Heart right ventricle (tissue), 16 donors: Measurements from ENCODE around the gene KRT86. TPM values are rescaled to one million over a fixed set of nuclear protein-coding genes. Genes with fewer than 3 reads are reported as not detected.

Experiments used
- ATAC-seq, 8 donors: fragments of 200-7000 bp; cut with Tn5 transposase; one replicate each; pipeline ENCODE4 v1.9.1; 2020; ENCODE audit warnings: mild to moderate bottlenecking in 8 of 8, moderate library complexity in 8 of 8, moderate number of reproducible peaks in 1 of 8
- DNase-seq, 2 donors: peaks; one replicate each; pipeline ENCODE4 v3.0.0-alpha.2; 2020
- H3K27ac ChIP-seq, 10 donors: fragments of 200-600 bp; sonication (generic) in 2 of 10; one replicate each; pipeline versions ENCODE4 v1.5.0 to v1.8.0; 2020 to 2022; ENCODE audit warnings: mild to moderate bottlenecking in 3 of 10
- H3K27me3 ChIP-seq, 7 donors: fragments of 200-600 bp; one replicate each; pipeline ENCODE4 v1.8.0; 2021 to 2022; ENCODE audit warnings: mild to moderate bottlenecking in 2 of 7
- H3K36me3 ChIP-seq, 9 donors: fragments of 200-600 bp; sonication (generic) in 1 of 9; one replicate each; pipeline versions ENCODE4 v1.5.0 to v1.8.0; 2020 to 2022; ENCODE audit warnings: mild to moderate bottlenecking in 2 of 9
- H3K4me1 ChIP-seq, 9 donors: fragments of 200-600 bp; sonication (generic) in 1 of 9; one replicate each; pipeline versions ENCODE4 v1.5.0 to v1.8.0; 2020 to 2022; ENCODE audit warnings: mild to moderate bottlenecking in 4 of 9
- H3K4me3 ChIP-seq, 10 donors: fragments of 200-600 bp; sonication (generic) in 2 of 10; one replicate each; pipeline versions ENCODE4 v1.5.0 to v1.8.0; 2020 to 2022; ENCODE audit warnings: mild to moderate bottlenecking in 7 of 10, moderate library complexity in 2 of 10
- H3K9me3 ChIP-seq, 11 donors: fragments of 200-600 bp in 10 of 11; sonication (generic) in 2 of 11; one replicate each; pipeline versions ENCODE4 v1.5.0 to v1.8.0; 2013 to 2022; ENCODE audit warnings: mild to moderate bottlenecking in 2 of 11, control low read depth in 1 of 11, moderate library complexity in 1 of 11
- WGBS, 2 donors: extraction: QIAGEN DNeasy Blood & Tissue Kit; methylation state at CpG; one replicate each; pipeline ENCODE4 v1.1.7; 2013; ENCODE audit warnings: inconsistent platforms in 1 of 2; 5-methylcytosine and 5-hydroxymethylcytosine counted together
- intact Hi-C, 10 donors: fragments of 100-400 bp; cut with DNase I; formaldehyde crosslinking; loops; one replicate each; pipeline versions ENCODE4 v1.11.1 to v1.14.2; 2022
- polyA plus RNA-seq, 2 donors: library from polyadenylated mRNA; stranded (reverse); fragments of 200-250 nt; gene quantifications; one replicate each; pipeline ENCODE4 v1.2.3, GENCODE V29; 2013
- total RNA-seq, 10 donors: library from RNA; stranded (reverse); fragmentation: NEBNext Ultra II Directional in 3 of 10; extraction: Animal tissue kit (Norgen Biotek cat#: 25700) in 3 of 10; gene quantifications; one replicate each; pipeline versions ENCODE4 v1.2.1 to v1.2.4, GENCODE V29; 2021 to 2023
- TF ChIP-seq, protein P1 (sequence below), 9 donors: fragments of 200-600 bp; sonication (generic) in 2 of 9; IDR thresholded peaks; one replicate each; pipeline versions ENCODE4 v1.5.0 to v1.8.0; 2021 to 2022; ENCODE audit warnings: antibody characterized with exemption in 9 of 9, mild to moderate bottlenecking in 5 of 9, moderate library complexity in 1 of 9
- donor health status: Arrhythmogenic right ventricular cardiomyopathy.
- donor health status: ischemic (EF 13 %, LVEDD 7.1; RV severe dilation, severe dysfunction).
- donor health status: healthy with polysubstance abuse.
- donor health status: DM: no; HTN: yes; CAD: no.
- donor health status: DM: no; HTN: no; CAD: no.
- donor health status: ischemic (EF 25% LVEDD 6.9; RV normal size, moderate dysfunction).
- donor health status: ischemic (EF 25% LVEDD 5.7; RV mildly dilated, moderate dysfunction).
- donor health status: healthy.
- donor health status: DM: yes; HTN: yes; CAD: no.
- donor health status: Ischemic cardiomyopathy.
- donor health status: ischemic (EF 35%, LVEDD 5.7; RV mildly dilated, moderate dysfunction).
- donor health status: nonischemic (EF 11% LVEDD 7.7; RV severe dilation, severe dysfunction).
- donor health status: DM: yes; HTN: yes; CAD: no.
- donor health status: PGD.
- donor health status: ischemic (EF 29% LVEDD 5.4; RV normal size, mild dysfunction).
- donor health status: nonischemic (EF 23%, LVEDD 6.1; RV moderate dilation, normal function).

The KRT86 gene
- total and polyA plus RNA-seq, 12 donors, result 0.01 to 0.19 TPM; not detected in 10

DNA sequence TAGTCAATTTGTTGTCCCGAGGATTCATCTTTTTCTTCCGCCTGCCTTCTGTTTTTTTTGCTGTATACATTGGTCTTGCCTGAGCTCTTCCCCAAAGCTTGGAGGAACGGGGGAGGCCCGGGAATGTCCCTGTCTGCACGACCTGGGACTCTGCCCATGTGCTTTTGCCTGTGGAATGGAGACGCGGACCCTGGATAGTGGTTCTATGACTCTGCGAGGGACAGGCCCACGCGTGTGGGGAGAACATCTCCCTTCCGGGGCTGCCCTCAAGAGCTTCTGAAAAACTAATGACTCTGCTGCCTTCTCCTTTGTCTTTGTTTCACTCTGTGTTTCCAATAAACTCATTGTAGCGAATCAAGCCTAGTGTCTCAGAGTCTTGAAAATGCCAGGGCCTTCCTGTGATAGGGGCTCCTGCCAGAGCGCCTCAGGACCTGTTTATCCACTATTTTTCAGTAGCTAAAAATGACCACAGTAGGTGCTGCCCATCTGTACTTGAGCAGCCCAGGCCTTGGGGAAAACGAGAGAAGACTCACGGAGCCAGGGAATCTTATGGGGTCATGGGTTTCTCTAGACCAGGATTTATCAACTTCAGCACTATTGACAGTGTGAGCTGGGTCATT, 34.5 kb downstream of the KRT86 start:
- Histone ChIP-seq H3K4me3 (peak overlapping the region in 9 of 10 donors; percentile 16 to 50 (median 44)), H3K9me3 (no peaks in the 10 kb centered on the region), H3K27me3 (peaks cover 0 to 70% (median 62%) of the 10 kb centered on the region in 7 donors), H3K4me1 (peaks cover 0 to 15% (median 7%) of the 10 kb centered on the region in 9 donors), H3K36me3 (no peaks in the 10 kb centered on the region), H3K27ac (no peak overlapping the region)
- ATAC-seq (peak in 1 of 8 donors; percentile 3), DNase-seq (no peak)
- intact Hi-C loops, result no loop called here
- 47 to 52% methylated on average over 15 of the region's 15 CpGs for WGBS, 2 donors
- TF ChIP-seq, protein P1, sequence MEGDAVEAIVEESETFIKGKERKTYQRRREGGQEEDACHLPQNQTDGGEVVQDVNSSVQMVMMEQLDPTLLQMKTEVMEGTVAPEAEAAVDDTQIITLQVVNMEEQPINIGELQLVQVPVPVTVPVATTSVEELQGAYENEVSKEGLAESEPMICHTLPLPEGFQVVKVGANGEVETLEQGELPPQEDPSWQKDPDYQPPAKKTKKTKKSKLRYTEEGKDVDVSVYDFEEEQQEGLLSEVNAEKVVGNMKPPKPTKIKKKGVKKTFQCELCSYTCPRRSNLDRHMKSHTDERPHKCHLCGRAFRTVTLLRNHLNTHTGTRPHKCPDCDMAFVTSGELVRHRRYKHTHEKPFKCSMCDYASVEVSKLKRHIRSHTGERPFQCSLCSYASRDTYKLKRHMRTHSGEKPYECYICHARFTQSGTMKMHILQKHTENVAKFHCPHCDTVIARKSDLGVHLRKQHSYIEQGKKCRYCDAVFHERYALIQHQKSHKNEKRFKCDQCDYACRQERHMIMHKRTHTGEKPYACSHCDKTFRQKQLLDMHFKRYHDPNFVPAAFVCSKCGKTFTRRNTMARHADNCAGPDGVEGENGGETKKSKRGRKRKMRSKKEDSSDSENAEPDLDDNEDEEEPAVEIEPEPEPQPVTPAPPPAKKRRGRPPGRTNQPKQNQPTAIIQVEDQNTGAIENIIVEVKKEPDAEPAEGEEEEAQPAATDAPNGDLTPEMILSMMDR (IDR thresholded peaks at IDR 0.05), result no peak

GRCh38 chr12:52310622-52311284, 36.3 kb downstream of the KRT86 start:
- H3K4me1 ChIP-seq, result peaks cover 0 to 15% (median 7%) of the 10 kb centered on the region in 9 donors
- H3K27ac ChIP-seq, result no peak overlapping the region
- no peak for DNase-seq
- intact Hi-C loops, result no loop called here
- H3K4me3 ChIP-seq, result no peak overlapping the region
- WGBS, 2 donors, result 59 to 64% methylated on average over 5 of the region's 5 CpGs
- TF ChIP-seq, protein P1 (IDR thresholded peaks at IDR 0.05), result no peak
- H3K27me3 ChIP-seq, result peaks cover 0 to 71% (median 64%) of the 10 kb centered on the region in 7 donors
- H3K9me3 ChIP-seq, result no peaks in the 10 kb centered on the region
- H3K36me3 ChIP-seq, result no peaks in the 10 kb centered on the region
- ATAC-seq, result peak in 1 of 8 donors; percentile 3

- no peak for DNase-seq
- Histone ChIP-seq H3K4me3 (no peak overlapping the region), H3K27me3 (peaks cover 0 to 72% (median 59%) of the 10 kb centered on the region in 7 donors), H3K9me3 (no peaks in the 10 kb centered on the region), H3K27ac (no peak overlapping the region), H3K36me3 (no peaks in the 10 kb centered on the region), H3K4me1 (peaks cover 0 to 15% (median 7%) of the 10 kb centered on the region in 9 donors)
- ATAC-seq, result peak in 2 of 8 donors; percentile 39 to 63
- WGBS, 2 donors, result 65 to 75% methylated on average over 3 of the region's 3 CpGs
- TF ChIP-seq, protein P1 (IDR thresholded peaks at IDR 0.05), result no peak
- intact Hi-C loops, result no loop called here
Measured at GRCh38 chr12:52311285-52311648, 36.8 kb downstream of the KRT86 start.

- H3K27me3 ChIP-seq, result peaks cover 0 to 65% (median 50%) of the 10 kb centered on the region in 7 donors
- H3K4me1 ChIP-seq, result peaks cover 0 to 15% (median 7%) of the 10 kb centered on the region in 9 donors
- intact Hi-C loops, result no loop called here
- DNase-seq, result no peak
- WGBS, 2 donors, result 65 to 75% methylated on average over 4 of the region's 4 CpGs
- no peak overlapping the region for H3K27ac ChIP-seq
- H3K36me3 ChIP-seq, result no peaks in the 10 kb centered on the region
- no peak for ATAC-seq
- TF ChIP-seq, protein P1 (IDR thresholded peaks at IDR 0.05), result no peak
- no peak overlapping the region for H3K4me3 ChIP-seq
- H3K9me3 ChIP-seq, result no peaks in the 10 kb centered on the region
Measured at GRCh38 chr12:52312086-52312485, 37.6 kb downstream of the KRT86 start.
